ENCODE measurements around the gene ORAI1.
"Not testable (repeated sequence)": the region's sequence is repeated elsewhere in the genome, so short reads cannot be mapped to it uniquely, and the experiment has no call there.

- not testable (repeated sequence) for TF ChIP-seq CTCF, POLR2A (IDR thresholded peaks at IDR 0.05)
Observed at GRCh38 chr12:121661353-121662105, 35.2 kb downstream of the ORAI1 start.
